ENCODE data around the gene PLAC8. TPM values are rescaled to one million over a fixed set of nuclear protein-coding genes. Genes with fewer than 3 reads are reported as not detected.

The PLAC8 gene
- total RNA-seq, 2 experiments from 2014 or later, result 88.7 to 101 TPM

GRCh38 chr4:83118869-83119268, 4.3 kb upstream of the PLAC8 start:
- Mint-ChIP-seq H3K27me3 (no peaks in the 10 kb centered on the region), H3K27ac (no peak overlapping the region), H3K4me1 (ENCODE audit: low read depth) (peaks cover 23% of the 10 kb centered on the region), H3K9me3 (peaks cover 2% of the 10 kb centered on the region), H3K4me3 (no peak overlapping the region), H3K36me3 (ENCODE audit: low read depth) (no peaks in the 10 kb centered on the region)
- ChIA-PET CTCF (interaction anchor here (0.7 to 1.0 kb wide), 2 partner anchors 35 to 44 kb away, joined by 3 read pairs; no protein-coding TSS in a partner anchor), POLR2A (interaction anchor here (1.1 kb wide), 1 partner anchor 34 kb away, joined by 3 read pairs; no protein-coding TSS in a partner anchor)
- no peak for TF ChIP-seq CTCF (IDR thresholded peaks at IDR 0.05)
- no peak for DNase-seq
- ATAC-seq, result no peak
- intact Hi-C loops (cut with micrococcal nuclease), result loop anchor here (10.0 kb wide), 1 partner anchor 214 kb away; the partner anchor contains the start of gene THAP9

DNA sequence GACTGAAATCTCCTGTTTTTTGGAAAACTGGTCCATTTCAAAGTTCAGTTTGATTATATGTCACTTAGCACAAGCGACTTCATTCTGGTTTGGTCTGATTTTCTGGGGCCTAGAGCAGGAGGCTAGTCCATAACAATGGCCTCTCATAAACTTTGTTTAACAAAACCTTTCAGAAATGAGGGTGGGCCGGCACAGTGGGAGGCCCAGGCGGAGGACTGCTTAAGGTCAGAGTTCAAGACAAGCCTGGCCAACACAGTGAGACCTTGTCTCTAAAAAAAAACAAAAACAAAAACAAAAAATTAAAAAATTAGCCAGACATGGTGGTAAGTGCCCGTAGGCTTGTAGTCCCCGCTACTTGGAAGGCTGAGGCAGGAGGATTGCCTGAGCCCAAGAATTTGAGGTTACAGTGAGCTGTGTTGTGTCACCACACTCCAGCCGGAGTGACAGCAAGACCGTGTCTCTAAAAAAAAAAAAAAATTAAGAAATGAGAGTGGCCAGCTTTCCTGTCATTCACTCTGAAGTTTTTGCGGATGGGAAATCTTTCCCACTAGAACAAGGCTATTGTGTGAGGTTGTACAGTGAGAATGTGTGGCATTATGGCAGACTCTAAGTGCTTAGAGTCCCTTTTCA, 1.2 kb upstream of the PLAC8 start:
- POLR2A ChIA-PET, result interaction anchor here (0.9 kb wide), 1 partner anchor 102 kb away, joined by 3 read pairs; no protein-coding TSS in a partner anchor
- Mint-ChIP-seq H3K27me3 (no peaks in the 10 kb centered on the region), H3K9me3 (no peaks in the 10 kb centered on the region), H3K27ac (peak overlapping the region; percentile 95), H3K36me3 (ENCODE audit: low read depth) (peaks cover 15% of the 10 kb centered on the region), H3K4me1 (ENCODE audit: low read depth) (peaks cover 32% of the 10 kb centered on the region), H3K4me3 (peak overlapping the region; percentile 15)
- ATAC-seq (no peak), DNase-seq (no peak)
- TF ChIP-seq CTCF (IDR thresholded peaks at IDR 0.05), result no peak
- CTCF ChIA-PET, result interaction anchor here (0.7 to 4.7 kb wide), 7 partner anchors 15 to 144 kb away, joined by 3 to 31 read pairs (median 5); partner anchors contain the start of gene COPS4
- intact Hi-C loops (cut with micrococcal nuclease), result loop anchor here (10.0 kb wide), 1 partner anchor 211 kb away; the partner anchor contains the start of gene THAP9

DNA sequence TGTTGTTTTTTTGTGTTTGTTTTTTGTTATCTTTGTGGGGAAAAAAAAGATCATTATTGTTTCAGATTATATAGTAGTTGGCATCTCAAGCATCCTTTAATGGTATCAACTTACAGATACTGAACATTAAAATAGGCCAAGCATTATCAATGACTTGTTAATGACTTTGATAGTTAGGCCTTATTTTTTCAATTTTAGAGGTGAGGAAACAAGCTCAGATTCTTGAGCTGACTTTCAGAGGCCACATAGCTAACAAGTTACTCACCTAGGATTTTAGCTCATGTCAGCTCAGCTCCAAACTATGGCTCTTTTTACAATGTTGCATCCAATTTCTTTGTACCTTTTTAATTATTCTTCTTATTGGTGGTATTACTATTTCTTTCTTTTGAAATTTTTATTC, 471 bp upstream of the PLAC8 start:
- no peaks in the 10 kb centered on the region for H3K27me3 Mint-ChIP-seq
- no peak for TF ChIP-seq CTCF (IDR thresholded peaks at IDR 0.05)

GRCh38 chr4:83113429-83113786, 1.1 kb downstream of the PLAC8 start:
- peaks cover 33% of the 10 kb centered on the region for H3K4me1 Mint-ChIP-seq (ENCODE audit: low read depth)
- H3K4me3 Mint-ChIP-seq, result peak overlapping the region; percentile 84
- no peak for ATAC-seq

More for the DNA sequence above, 471 bp upstream of the PLAC8 start:
- DNase-seq (no peak), ATAC-seq (no peak)
- H3K27ac Mint-ChIP-seq, result peak overlapping the region; percentile 95
- H3K4me1 Mint-ChIP-seq (ENCODE audit: low read depth), result peaks cover 37% of the 10 kb centered on the region
- H3K4me3 Mint-ChIP-seq, result peak overlapping the region; percentile 84
- ChIA-PET CTCF (interaction anchor here (0.7 to 4.7 kb wide), 7 partner anchors 16 to 145 kb away, joined by 3 to 31 read pairs (median 5); partner anchors contain the start of gene COPS4), POLR2A (interaction anchor here (0.6 to 2.7 kb wide), 3 partner anchors 11 to 68 kb away, joined by 4 to 13 read pairs (median 9); no protein-coding TSS in a partner anchor)
- no peaks in the 10 kb centered on the region for H3K9me3 Mint-ChIP-seq
- intact Hi-C loops (cut with micrococcal nuclease), result loop anchor here (1.0 to 10.0 kb wide), 4 partner anchors 43 to 210 kb away; partner anchors contain the start of gene THAP9
- H3K36me3 Mint-ChIP-seq (ENCODE audit: low read depth), result peaks cover 18% of the 10 kb centered on the region

More at GRCh38 chr4:83113429-83113786, 1.1 kb downstream of the PLAC8 start:
- intact Hi-C loops (cut with micrococcal nuclease), result loop anchor here (5.0 to 10.0 kb wide), 3 partner anchors 41 to 209 kb away; partner anchors contain the start of gene THAP9
- H3K27ac Mint-ChIP-seq, result peak overlapping the region; percentile 91
- H3K9me3 Mint-ChIP-seq, result no peaks in the 10 kb centered on the region
- ChIA-PET POLR2A (interaction anchor here (0.7 to 2.8 kb wide), 16 partner anchors 8 to 171 kb away, joined by 3 to 27 read pairs (median 4); partner anchors contain the start of gene COQ2), CTCF (interaction anchor here (0.7 to 4.7 kb wide), 14 partner anchors 10 to 171 kb away, joined by 3 to 31 read pairs (median 3); partner anchors contain the start of gene COQ2)
- H3K27me3 Mint-ChIP-seq, result no peaks in the 10 kb centered on the region
- DNase-seq, result peak; percentile 43
- peaks cover 27% of the 10 kb centered on the region for H3K36me3 Mint-ChIP-seq (ENCODE audit: low read depth)
- TF ChIP-seq CTCF (IDR thresholded peaks at IDR 0.05), result no peak
